Measurements from ENCODE around the gene CLSTN2. TPM values are rescaled to one million over a fixed set of nuclear protein-coding genes. Genes with fewer than 3 reads are reported as not detected.

Gene CLSTN2
- total RNA-seq, 2 donors from 2014 or later = 3.5 to 60.3 TPM

DNA sequence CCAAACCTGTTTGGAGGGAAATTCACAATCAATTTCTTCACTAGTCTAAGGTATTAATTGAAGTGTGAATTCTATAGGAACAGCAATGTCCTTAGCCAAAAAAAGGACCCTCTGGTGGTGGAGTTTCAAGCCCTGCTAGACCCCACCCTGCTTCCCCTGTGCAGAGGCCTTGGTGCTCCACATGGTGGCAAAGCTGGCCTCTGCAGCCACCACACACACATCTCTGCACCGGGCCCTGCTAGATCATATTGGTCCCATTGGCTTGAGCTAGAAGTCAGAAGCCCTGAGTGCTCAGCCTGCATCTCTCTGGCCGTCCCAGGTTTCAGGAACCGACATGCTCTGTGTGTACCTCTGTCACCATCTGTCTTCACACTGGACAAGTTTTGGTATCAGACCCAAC lies 522.0 kb downstream of the CLSTN2 start:
- intact Hi-C loops (cut with DNase I) = no loop called here
- Histone ChIP-seq H3K4me3 (no peak overlapping the region), H3K27me3 (replicated peaks; ENCODE audit: insufficient read depth) (no peaks in the 10 kb centered on the region), H3K4me1 (replicated peaks) (no peaks in the 10 kb centered on the region), H3K36me3 (no peaks in the 10 kb centered on the region), H3K27ac (no peak overlapping the region), H3K9me3 (no peaks in the 10 kb centered on the region)
- TF ChIP-seq POLR2A (IDR thresholded peaks at IDR 0.05) = no peak
- TF ChIP-seq, protein P1, sequence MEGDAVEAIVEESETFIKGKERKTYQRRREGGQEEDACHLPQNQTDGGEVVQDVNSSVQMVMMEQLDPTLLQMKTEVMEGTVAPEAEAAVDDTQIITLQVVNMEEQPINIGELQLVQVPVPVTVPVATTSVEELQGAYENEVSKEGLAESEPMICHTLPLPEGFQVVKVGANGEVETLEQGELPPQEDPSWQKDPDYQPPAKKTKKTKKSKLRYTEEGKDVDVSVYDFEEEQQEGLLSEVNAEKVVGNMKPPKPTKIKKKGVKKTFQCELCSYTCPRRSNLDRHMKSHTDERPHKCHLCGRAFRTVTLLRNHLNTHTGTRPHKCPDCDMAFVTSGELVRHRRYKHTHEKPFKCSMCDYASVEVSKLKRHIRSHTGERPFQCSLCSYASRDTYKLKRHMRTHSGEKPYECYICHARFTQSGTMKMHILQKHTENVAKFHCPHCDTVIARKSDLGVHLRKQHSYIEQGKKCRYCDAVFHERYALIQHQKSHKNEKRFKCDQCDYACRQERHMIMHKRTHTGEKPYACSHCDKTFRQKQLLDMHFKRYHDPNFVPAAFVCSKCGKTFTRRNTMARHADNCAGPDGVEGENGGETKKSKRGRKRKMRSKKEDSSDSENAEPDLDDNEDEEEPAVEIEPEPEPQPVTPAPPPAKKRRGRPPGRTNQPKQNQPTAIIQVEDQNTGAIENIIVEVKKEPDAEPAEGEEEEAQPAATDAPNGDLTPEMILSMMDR (IDR thresholded peaks at IDR 0.05) = no peak
- no peak for TF ChIP-seq POLR2AphosphoS5 (IDR thresholded peaks at IDR 0.05)
- DNase-seq (ENCODE audit: low spot score) = no peak
- 91% methylated on average over 3 of the region's 3 CpGs for WGBS

DNA sequence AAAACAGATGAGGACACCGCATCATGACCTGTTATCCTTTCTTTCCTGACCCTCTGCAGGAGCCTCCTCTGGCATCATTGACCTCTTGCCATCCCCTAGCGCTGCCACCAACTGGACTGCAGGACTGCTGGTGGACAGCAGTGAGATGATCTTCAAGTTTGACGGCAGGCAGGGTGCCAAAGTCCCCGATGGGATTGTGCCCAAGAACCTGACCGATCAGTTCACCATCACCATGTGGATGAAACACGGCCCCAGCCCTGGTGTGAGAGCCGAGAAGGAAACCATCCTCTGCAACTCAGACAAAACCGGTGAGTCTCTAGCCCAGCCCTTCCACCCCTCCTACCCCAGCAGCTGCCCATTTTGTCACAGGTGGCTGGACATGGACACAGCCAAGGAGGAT lies 524.5 kb downstream of the CLSTN2 start:
- 73% methylated on average over 8 of the region's 8 CpGs for WGBS
- H3K9me3 ChIP-seq = no peaks in the 10 kb centered on the region
- DNase-seq (ENCODE audit: low spot score) = no peak
- H3K27ac ChIP-seq = no peak overlapping the region
- H3K36me3 ChIP-seq = no peaks in the 10 kb centered on the region
- no peak overlapping the region for H3K4me3 ChIP-seq
- no peaks in the 10 kb centered on the region for H3K4me1 ChIP-seq (replicated peaks)
- no peaks in the 10 kb centered on the region for H3K27me3 ChIP-seq (replicated peaks; ENCODE audit: insufficient read depth)
- intact Hi-C loops (cut with DNase I) = no loop called here
- TF ChIP-seq POLR2A (IDR thresholded peaks at IDR 0.05) (no peak), POLR2AphosphoS5 (IDR thresholded peaks at IDR 0.05) (no peak)
- TF ChIP-seq, protein P1 (IDR thresholded peaks at IDR 0.05) = no peak

DNA sequence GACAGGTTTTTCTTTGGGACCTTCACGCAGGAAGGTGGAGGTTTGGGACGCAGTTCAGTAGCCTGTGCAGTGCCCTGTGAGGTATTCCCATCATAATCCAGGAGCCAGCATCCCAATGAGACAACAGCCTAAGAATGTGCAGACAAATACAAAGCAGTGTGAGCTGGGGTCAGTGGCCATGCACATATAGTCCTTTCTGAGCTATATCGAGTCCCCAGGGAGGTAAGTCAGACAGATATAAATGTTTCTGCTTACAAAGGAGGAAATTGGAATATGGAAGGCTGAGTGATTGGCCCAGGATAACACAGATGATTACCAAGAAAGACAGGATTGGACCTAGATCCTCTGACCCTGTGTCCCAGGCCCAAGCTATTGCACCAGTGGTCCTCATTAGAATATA lies 526.3 kb downstream of the CLSTN2 start:
- no peaks in the 10 kb centered on the region for H3K9me3 ChIP-seq
- H3K27me3 ChIP-seq (replicated peaks; ENCODE audit: insufficient read depth) = no peaks in the 10 kb centered on the region
- no peaks in the 10 kb centered on the region for H3K36me3 ChIP-seq
- WGBS = 98% methylated on average over 3 of the region's 3 CpGs
- no peak for DNase-seq (ENCODE audit: low spot score)
- intact Hi-C loops (cut with DNase I) = no loop called here
- H3K4me3 ChIP-seq = no peak overlapping the region
- no peaks in the 10 kb centered on the region for H3K4me1 ChIP-seq (replicated peaks)
- no peak overlapping the region for H3K27ac ChIP-seq
- TF ChIP-seq POLR2AphosphoS5 (IDR thresholded peaks at IDR 0.05) = no peak
- TF ChIP-seq, protein P1 (IDR thresholded peaks at IDR 0.05) = no peak
- TF ChIP-seq POLR2A (IDR thresholded peaks at IDR 0.05) = no peak

DNA sequence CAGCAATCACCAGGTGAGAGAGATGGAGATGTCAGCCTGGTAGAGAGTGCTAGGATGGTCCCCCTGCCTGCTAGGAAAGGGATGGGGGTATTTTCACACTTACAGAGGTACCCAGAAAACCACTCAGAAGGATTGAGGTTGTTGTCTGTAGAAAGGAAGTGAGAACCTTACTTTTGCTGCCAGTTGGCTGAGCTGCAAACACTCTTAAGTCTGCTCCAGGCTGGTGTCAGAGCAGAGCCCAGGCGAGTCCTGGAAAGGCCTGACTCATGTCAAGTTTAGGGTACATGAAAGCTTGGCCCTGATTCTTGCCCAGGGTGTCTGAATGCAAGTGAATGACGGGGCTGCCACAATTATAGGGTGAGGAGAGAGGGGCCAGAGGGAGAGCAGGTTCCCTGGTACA lies 528.4 kb downstream of the CLSTN2 start:
- no peak for DNase-seq (ENCODE audit: low spot score)
- no peaks in the 10 kb centered on the region for H3K4me1 ChIP-seq (replicated peaks)
- no peak overlapping the region for H3K4me3 ChIP-seq
- H3K9me3 ChIP-seq = no peaks in the 10 kb centered on the region
- no peak for TF ChIP-seq POLR2AphosphoS5 (IDR thresholded peaks at IDR 0.05)
- TF ChIP-seq, protein P1 (IDR thresholded peaks at IDR 0.05) = no peak
- TF ChIP-seq POLR2A (IDR thresholded peaks at IDR 0.05) = no peak
- no peaks in the 10 kb centered on the region for H3K27me3 ChIP-seq (replicated peaks; ENCODE audit: insufficient read depth)
- H3K36me3 ChIP-seq = no peaks in the 10 kb centered on the region
- 36% methylated on average over 2 of the region's 2 CpGs for WGBS
- no peak overlapping the region for H3K27ac ChIP-seq
- intact Hi-C loops (cut with DNase I) = no loop called here

DNA sequence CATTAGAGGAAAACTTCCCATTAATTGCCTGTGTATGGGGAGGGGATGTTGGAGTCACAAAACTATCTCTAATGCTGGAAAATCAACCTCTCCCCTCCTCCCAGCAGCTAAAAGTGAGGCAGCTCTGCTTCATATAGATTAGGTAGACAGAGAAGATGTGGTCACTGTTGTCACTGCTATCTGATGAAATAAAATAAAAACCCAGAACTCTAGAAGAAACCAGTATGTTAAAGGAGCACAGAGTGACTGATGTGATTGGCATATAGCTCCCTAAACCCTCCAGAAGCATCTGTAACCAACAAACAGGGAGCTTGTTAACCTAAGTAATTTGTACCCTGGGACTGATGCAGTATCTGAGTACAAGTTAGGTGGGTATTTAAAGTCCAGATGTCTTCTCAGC lies 531.0 kb downstream of the CLSTN2 start:
- no peak for DNase-seq (ENCODE audit: low spot score)
- no peak for TF ChIP-seq POLR2AphosphoS5 (IDR thresholded peaks at IDR 0.05)
- TF ChIP-seq, protein P1 (IDR thresholded peaks at IDR 0.05) = no peak
- no peak for TF ChIP-seq POLR2A (IDR thresholded peaks at IDR 0.05)
- Histone ChIP-seq H3K27ac (no peak overlapping the region), H3K27me3 (replicated peaks; ENCODE audit: insufficient read depth) (no peaks in the 10 kb centered on the region), H3K4me1 (replicated peaks) (no peaks in the 10 kb centered on the region), H3K9me3 (no peaks in the 10 kb centered on the region), H3K4me3 (no peak overlapping the region), H3K36me3 (no peaks in the 10 kb centered on the region)
- intact Hi-C loops (cut with DNase I) = no loop called here

All from prostate gland (tissue), 2 donors.